Measurements from ENCODE around the gene ZNF514. TPM values are rescaled to one million over a fixed set of nuclear protein-coding genes. Genes with fewer than 3 reads are reported as not detected.

Gene ZNF514
- 4.9 to 8.0 TPM (median 6.6 TPM) in 5 replicates for total RNA-seq (2022; extraction: Qiagen RNA extraction)

GRCh38 chr2:95159690-95160449, at the start of gene ZNF514:
Gene ZNF514, minus strand, starts transcription at chr2:95159848. Its CDS starts 6,595 bp downstream, at chr2:95153253.

GRCh38 chr2:95207111-95207961, 47.7 kb upstream of the ZNF514 start, which contains the start of gene ZNF892:
Gene ZNF892, plus strand, starts transcription at chr2:95207521. Its CDS starts 295 bp downstream, at chr2:95207816.

GRCh38 chr2:95165371-95166064, 5.9 kb upstream of the ZNF514 start, which contains the start of gene ZNF2:
Gene ZNF2, plus strand, starts transcription at chr2:95165809. Its CDS starts 10,418 bp downstream, at chr2:95176227.

DNA sequence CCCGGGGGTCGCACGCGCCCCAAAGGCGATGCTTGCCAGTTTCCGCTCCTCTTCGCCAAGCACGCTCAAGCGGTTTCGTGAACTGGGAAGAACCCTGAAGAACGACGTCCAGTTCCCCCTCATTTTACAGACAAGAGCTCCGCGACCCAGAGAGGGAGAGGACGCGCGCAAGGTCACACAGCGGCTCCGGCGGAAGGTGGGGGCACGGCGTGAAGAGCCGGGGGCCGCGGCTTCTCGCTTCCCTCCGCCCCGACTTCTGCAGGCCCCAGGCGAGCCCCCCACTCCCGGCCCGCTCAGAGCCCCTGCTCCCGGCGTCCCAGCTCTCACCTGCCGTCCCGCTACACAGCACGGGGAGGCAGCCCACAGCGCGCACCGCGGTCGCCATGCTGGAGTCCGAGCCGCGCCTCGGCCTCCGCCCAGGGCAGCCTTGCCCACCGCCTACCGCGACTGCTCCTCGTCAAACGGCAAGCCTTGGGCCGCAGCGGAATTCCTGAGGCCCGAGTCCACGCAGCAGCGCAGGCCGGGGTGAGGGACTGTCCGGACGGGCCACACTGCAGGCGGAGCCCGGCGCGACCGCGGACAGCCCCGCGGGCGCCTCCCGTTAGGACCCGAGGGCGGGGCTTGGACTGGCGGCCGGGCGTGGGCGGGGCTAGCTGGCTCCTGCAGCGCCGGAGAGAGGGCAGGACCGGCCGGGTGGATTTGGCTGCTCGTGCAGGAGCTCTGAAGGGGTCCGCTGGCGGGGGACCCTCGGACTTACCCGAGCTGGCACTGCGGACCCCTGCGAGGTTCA, 38.0 kb downstream of the ZNF514 start, which contains the start of gene MRPS5:
TSS of gene MRPS5 (minus strand) at position 402 of the 790 bp plus-strand sequence. CDS start at position 385, 17 bp downstream.

Other genes starting within 250 kb of the ZNF514 start
- gene MAL, start 134.1 kb downstream of the ZNF514 start, total RNA-seq (2022; extraction: Qiagen RNA extraction): 0.14 to 0.34 TPM (median 0.25 TPM) in 5 replicates
- 71.9 to 75.9 TPM (median 73.3 TPM) in 5 replicates for gene MRPS5, start 38.0 kb downstream of the ZNF514 start, total RNA-seq (2022; extraction: Qiagen RNA extraction)
- gene ZNF2, start 6.0 kb upstream of the ZNF514 start, total RNA-seq (2022; extraction: Qiagen RNA extraction): 2.9 to 4.6 TPM (median 3.4 TPM) in 5 replicates
- gene ZNF892, start 47.7 kb upstream of the ZNF514 start, total RNA-seq (2022; extraction: Qiagen RNA extraction): 0.21 to 0.95 TPM (median 0.65 TPM) in 5 replicates
- gene PROM2, start 114.6 kb upstream of the ZNF514 start, total RNA-seq (2022; extraction: Qiagen RNA extraction): 0.02 to 0.34 TPM (median 0.08 TPM) in 3 of 5 replicates, not detected in the others
- gene KCNIP3, start 137.5 kb upstream of the ZNF514 start, total RNA-seq (2022; extraction: Qiagen RNA extraction): 1.4 to 2.4 TPM (median 2.2 TPM) in 5 replicates
- 26.7 to 32.3 TPM (median 29.4 TPM) in 5 replicates for gene FAHD2A, start 242.9 kb upstream of the ZNF514 start, total RNA-seq (2022; extraction: Qiagen RNA extraction)

Data from A549 treated with AZD2906 at 1 μM for 4 hours (cell line).